ENCODE data around the gene RPS28.
"Not testable (repeated sequence)": the region's sequence is repeated elsewhere in the genome, so short reads cannot be mapped to it uniquely, and the experiment has no call there.

The RPS28 gene

GRCh38 chr19:8334458-8335342 is 13.4 kb downstream of the RPS28 start:
- H3K36me3 ChIP-seq (ENCODE audit: insufficient read depth, low read length) = no peaks in the 10 kb centered on the region
- no peak overlapping the region for H2AFZ ChIP-seq (ENCODE audit: low read length, unreplicated experiment)
- peaks cover 27% of the 10 kb centered on the region for H3K27me3 ChIP-seq (ENCODE audit: insufficient read depth, low read length)
- no peaks in the 10 kb centered on the region for H3K79me2 ChIP-seq (ENCODE audit: control insufficient read depth, insufficient read depth, low read length, unreplicated experiment)
- no peaks in the 10 kb centered on the region for H3K4me1 ChIP-seq (ENCODE audit: control insufficient read depth, insufficient read depth, low read length, unreplicated experiment)
- H3K27ac ChIP-seq (ENCODE audit: low read depth, low read length) = no peak overlapping the region
- peak overlapping the region; percentile 58; the same call in 1 of the 2 replicates for H3K4me3 ChIP-seq (ENCODE audit: low read depth, low read length)

GRCh38 chr19:8335343-8336071 is 14.2 kb downstream of the RPS28 start:
- H3K27ac ChIP-seq (ENCODE audit: low read depth, low read length) = no peak overlapping the region
- no peaks in the 10 kb centered on the region for H3K79me2 ChIP-seq (ENCODE audit: control insufficient read depth, insufficient read depth, low read length, unreplicated experiment)
- H3K4me1 ChIP-seq (ENCODE audit: control insufficient read depth, insufficient read depth, low read length, unreplicated experiment) = no peaks in the 10 kb centered on the region
- peak overlapping the region; percentile 58; the same call in 1 of the 2 replicates for H3K4me3 ChIP-seq (ENCODE audit: low read depth, low read length)
- peaks cover 27% of the 10 kb centered on the region for H3K27me3 ChIP-seq (ENCODE audit: insufficient read depth, low read length)
- no peak overlapping the region for H2AFZ ChIP-seq (ENCODE audit: low read length, unreplicated experiment)
- H3K36me3 ChIP-seq (ENCODE audit: insufficient read depth, low read length) = no peaks in the 10 kb centered on the region

GRCh38 chr19:8336072-8336569 is 14.8 kb downstream of the RPS28 start:
- Histone ChIP-seq H3K4me3 (ENCODE audit: low read depth, low read length) (no peak overlapping the region), H3K79me2 (ENCODE audit: control insufficient read depth, insufficient read depth, low read length, unreplicated experiment) (no peaks in the 10 kb centered on the region), H2AFZ (ENCODE audit: low read length, unreplicated experiment) (no peak overlapping the region), H3K27me3 (ENCODE audit: insufficient read depth, low read length) (peaks cover 27% of the 10 kb centered on the region), H3K4me1 (ENCODE audit: control insufficient read depth, insufficient read depth, low read length, unreplicated experiment) (no peaks in the 10 kb centered on the region), H3K27ac (ENCODE audit: low read depth, low read length) (no peak overlapping the region), H3K36me3 (ENCODE audit: insufficient read depth, low read length) (no peaks in the 10 kb centered on the region)

GRCh38 chr19:8336660-8337059 is 15.4 kb downstream of the RPS28 start:
- H3K4me1 ChIP-seq (ENCODE audit: control insufficient read depth, insufficient read depth, low read length, unreplicated experiment) = no peaks in the 10 kb centered on the region
- no peak overlapping the region for H3K4me3 ChIP-seq (ENCODE audit: low read depth, low read length)
- no peaks in the 10 kb centered on the region for H3K36me3 ChIP-seq (ENCODE audit: insufficient read depth, low read length)
- no peaks in the 10 kb centered on the region for H3K79me2 ChIP-seq (ENCODE audit: control insufficient read depth, insufficient read depth, low read length, unreplicated experiment)
- peaks cover 27% of the 10 kb centered on the region for H3K27me3 ChIP-seq (ENCODE audit: insufficient read depth, low read length)
- H3K27ac ChIP-seq (ENCODE audit: low read depth, low read length) = no peak overlapping the region
- no peak overlapping the region for H2AFZ ChIP-seq (ENCODE audit: low read length, unreplicated experiment)

GRCh38 chr19:8337728-8338127 is 16.4 kb downstream of the RPS28 start:
- Histone ChIP-seq H3K27me3 (ENCODE audit: insufficient read depth, low read length) (peaks cover 34% of the 10 kb centered on the region), H2AFZ (ENCODE audit: low read length, unreplicated experiment) (no peak overlapping the region), H3K27ac (ENCODE audit: low read depth, low read length) (no peak overlapping the region), H3K36me3 (ENCODE audit: insufficient read depth, low read length) (no peaks in the 10 kb centered on the region), H3K4me3 (ENCODE audit: low read depth, low read length) (no peak overlapping the region), H3K4me1 (ENCODE audit: control insufficient read depth, insufficient read depth, low read length, unreplicated experiment) (no peaks in the 10 kb centered on the region), H3K79me2 (ENCODE audit: control insufficient read depth, insufficient read depth, low read length, unreplicated experiment) (no peaks in the 10 kb centered on the region)

- H3K27me3 ChIP-seq (ENCODE audit: insufficient read depth, low read length) = peaks cover 27% of the 10 kb centered on the region
- H3K79me2 ChIP-seq (ENCODE audit: control insufficient read depth, insufficient read depth, low read length, unreplicated experiment) = no peaks in the 10 kb centered on the region
- H3K36me3 ChIP-seq (ENCODE audit: insufficient read depth, low read length) = no peaks in the 10 kb centered on the region
- no peak overlapping the region for H3K4me3 ChIP-seq (ENCODE audit: low read depth, low read length)
- H2AFZ ChIP-seq (ENCODE audit: low read length, unreplicated experiment) = no peak overlapping the region
- no peaks in the 10 kb centered on the region for H3K4me1 ChIP-seq (ENCODE audit: control insufficient read depth, insufficient read depth, low read length, unreplicated experiment)
- H3K27ac ChIP-seq (ENCODE audit: low read depth, low read length) = no peak overlapping the region
Measured at GRCh38 chr19:8338835-8339234, 17.5 kb downstream of the RPS28 start.

GRCh38 chr19:8340341-8341096 is 19.2 kb downstream of the RPS28 start:
- Histone ChIP-seq H3K79me2 (ENCODE audit: control insufficient read depth, insufficient read depth, low read length, unreplicated experiment) (no peaks in the 10 kb centered on the region), H3K4me3 (ENCODE audit: low read depth, low read length) (no peak overlapping the region), H2AFZ (ENCODE audit: low read length, unreplicated experiment) (no peak overlapping the region), H3K27me3 (ENCODE audit: insufficient read depth, low read length) (peaks cover 15% of the 10 kb centered on the region; the same call in 1 of the 2 replicates), H3K27ac (ENCODE audit: low read depth, low read length) (no peak overlapping the region), H3K36me3 (ENCODE audit: insufficient read depth, low read length) (no peaks in the 10 kb centered on the region), H3K4me1 (ENCODE audit: control insufficient read depth, insufficient read depth, low read length, unreplicated experiment) (no peaks in the 10 kb centered on the region)

GRCh38 chr19:8341504-8341903 is 20.2 kb downstream of the RPS28 start:
- peaks cover 10% of the 10 kb centered on the region; the same call in 1 of the 2 replicates for H3K27me3 ChIP-seq (ENCODE audit: insufficient read depth, low read length)
- H2AFZ ChIP-seq (ENCODE audit: low read length, unreplicated experiment) = not testable (repeated sequence)

GRCh38 chr19:8342316-8342683 is 21.0 kb downstream of the RPS28 start:
- no peaks in the 10 kb centered on the region for H3K79me2 ChIP-seq (ENCODE audit: control insufficient read depth, insufficient read depth, low read length, unreplicated experiment)
- no peaks in the 10 kb centered on the region for H3K4me1 ChIP-seq (ENCODE audit: control insufficient read depth, insufficient read depth, low read length, unreplicated experiment)
- peaks cover 10% of the 10 kb centered on the region; the same call in 1 of the 2 replicates for H3K27me3 ChIP-seq (ENCODE audit: insufficient read depth, low read length)
- H3K27ac ChIP-seq (ENCODE audit: low read depth, low read length) = no peak overlapping the region
- H3K4me3 ChIP-seq (ENCODE audit: low read depth, low read length) = no peak overlapping the region
- H2AFZ ChIP-seq (ENCODE audit: low read length, unreplicated experiment) = no peak overlapping the region
- H3K36me3 ChIP-seq (ENCODE audit: insufficient read depth, low read length) = no peaks in the 10 kb centered on the region

More at GRCh38 chr19:8341504-8341903, 20.2 kb downstream of the RPS28 start:
- H3K27ac ChIP-seq (ENCODE audit: low read depth, low read length); H3K36me3 ChIP-seq (ENCODE audit: insufficient read depth, low read length); H3K79me2 ChIP-seq (ENCODE audit: control insufficient read depth, insufficient read depth, low read length, unreplicated experiment); H3K4me3 ChIP-seq (ENCODE audit: low read depth, low read length); H3K4me1 ChIP-seq (ENCODE audit: control insufficient read depth, insufficient read depth, low read length, unreplicated experiment): not testable (repeated sequence)

All from ACC112 (cell line).